NCI-H2171 treated with DMSO at 0.1 percent for 48 hours (cell line): ENCODE data around the gene CATSPERZ.
A peak's percentile ranks its signal among the peaks of the same experiment; 100 is the strongest.

ENCODE experiments used
- DNase-seq: peaks from one replicate; lab custom pipeline; 2025; lab: John Stamatoyannopoulos, UW

Gene CATSPERZ

DNA sequence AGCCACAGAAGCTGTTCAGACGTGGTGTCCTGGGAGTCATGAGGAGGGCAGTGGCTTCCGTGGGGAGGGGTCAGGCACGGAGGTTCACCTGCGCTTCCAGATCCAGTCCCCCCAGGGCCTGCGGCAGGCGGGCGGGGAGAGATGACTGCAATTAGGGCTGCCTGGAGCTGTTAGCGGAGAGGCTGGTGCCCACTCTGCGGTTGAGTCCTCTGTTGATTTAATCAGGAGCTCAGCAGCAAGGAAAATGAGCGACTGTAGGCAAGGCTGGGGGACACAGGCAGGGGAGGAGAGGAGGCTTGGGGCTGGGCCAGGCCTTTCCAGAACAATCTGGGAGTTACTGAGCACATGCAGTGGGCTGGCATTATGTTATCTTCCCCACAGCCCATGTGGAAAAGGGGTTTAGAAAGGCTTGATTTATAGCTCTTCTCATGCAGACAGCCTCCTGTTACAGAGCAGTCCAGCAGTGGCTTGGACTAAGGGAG is 35.7 kb upstream of the CATSPERZ start:
- DNase-seq, result no peak

DNA sequence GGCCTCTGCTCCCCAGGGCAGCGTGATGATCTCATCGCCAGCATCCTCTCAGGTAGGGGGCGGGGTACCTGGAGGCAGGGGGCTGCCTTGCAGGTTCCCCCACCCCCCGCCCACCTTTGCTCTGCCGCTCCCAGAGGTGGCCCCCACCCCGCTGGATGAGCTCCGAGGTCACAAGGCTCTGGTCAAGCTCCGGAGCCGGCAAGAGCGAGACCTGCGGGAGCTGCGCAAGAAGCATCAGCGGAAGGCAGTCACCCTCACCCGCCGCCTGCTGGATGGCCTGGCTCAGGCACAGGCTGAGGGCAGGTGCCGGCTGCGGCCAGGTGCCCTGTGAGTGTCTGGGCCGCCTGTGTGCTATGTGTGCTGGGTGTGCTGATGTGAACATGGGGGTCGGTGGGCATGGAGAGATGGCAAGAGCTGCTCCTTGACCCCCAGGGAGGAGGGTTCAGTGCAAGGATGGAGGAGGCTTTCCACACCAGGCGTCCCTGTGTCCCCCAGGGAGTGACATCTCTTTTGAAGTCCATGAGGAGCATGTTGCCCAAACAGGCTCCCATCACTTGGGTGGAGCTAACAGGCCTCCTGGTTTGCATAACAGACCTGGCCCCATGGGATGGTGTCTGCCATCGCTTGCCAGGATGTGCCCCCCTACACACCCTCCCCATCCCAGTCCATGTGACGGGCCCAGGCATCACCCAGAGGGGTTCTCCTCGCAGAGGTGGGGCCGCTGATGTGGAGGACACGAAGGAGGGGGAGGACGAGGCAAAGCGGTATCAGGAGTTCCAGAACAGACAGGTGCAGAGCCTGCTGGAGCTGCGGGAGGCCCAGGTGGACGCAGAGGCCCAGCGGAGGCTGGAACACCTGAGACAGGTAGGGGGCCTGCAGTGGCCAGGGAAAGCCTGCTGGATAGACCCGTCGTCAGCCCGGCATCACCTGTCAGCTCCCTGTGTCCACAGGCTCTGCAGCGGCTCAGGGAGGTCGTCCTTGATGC is 34.7 kb upstream of the CATSPERZ start:
- DNase-seq, result no peak

DNA sequence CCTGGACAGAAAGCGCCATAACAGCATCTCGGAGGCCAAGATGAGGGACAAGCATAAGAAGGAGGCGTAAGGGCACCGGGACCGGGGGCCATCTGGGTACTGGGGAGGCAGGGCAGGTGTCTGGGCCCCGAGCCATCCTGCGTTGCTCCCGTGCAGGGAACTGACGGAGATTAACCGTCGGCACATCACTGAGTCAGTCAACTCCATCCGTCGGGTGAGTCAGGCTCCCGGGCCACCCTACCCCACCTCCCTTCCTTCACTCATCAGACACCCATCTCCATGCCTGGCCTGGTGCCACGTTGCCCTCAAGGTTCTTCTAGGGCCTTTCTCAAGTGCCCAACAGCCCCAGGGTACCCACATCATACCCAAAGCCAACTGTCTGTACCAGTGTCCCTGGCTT is 33.8 kb upstream of the CATSPERZ start:
- no peak for DNase-seq

GRCh38 chr11:64267207-64267945 is 32.8 kb upstream of the CATSPERZ start:
- peak; percentile 27 for DNase-seq

GRCh38 chr11:64268025-64268892 is 31.9 kb upstream of the CATSPERZ start:
- DNase-seq, result peak; percentile 43

DNA sequence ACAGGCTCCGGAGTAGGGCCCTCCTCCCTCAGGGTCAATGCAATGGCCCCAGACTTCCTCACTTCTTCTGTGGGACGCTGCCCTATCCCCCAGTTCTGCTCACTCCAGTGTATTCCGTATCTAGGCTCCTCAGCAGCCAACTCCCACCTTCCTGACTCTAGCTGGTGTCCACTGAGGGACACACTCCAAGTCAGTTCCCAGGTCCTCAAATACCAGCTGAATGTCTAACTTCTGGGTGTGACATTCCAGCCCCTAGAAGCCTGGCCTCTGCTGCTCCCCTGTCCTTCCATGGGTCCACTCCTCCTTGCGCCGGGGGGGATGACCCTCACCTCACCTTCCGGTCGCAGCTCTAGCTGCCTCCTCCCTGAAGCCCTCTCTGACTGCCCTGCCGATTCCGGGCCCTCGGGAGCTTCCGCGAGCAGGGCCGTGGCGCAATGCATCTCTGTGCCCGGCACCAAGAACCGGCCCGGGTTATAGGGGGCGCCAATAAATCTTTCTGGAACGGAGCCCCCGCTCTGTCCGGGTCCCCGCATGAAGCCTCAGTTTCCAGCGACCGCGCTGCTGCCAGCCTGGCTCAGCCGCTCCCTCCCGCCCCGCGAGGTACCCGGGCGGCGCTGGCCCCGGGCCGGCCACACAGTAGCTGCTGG is 31.1 kb upstream of the CATSPERZ start:
- DNase-seq, result peak; percentile 43

DNA sequence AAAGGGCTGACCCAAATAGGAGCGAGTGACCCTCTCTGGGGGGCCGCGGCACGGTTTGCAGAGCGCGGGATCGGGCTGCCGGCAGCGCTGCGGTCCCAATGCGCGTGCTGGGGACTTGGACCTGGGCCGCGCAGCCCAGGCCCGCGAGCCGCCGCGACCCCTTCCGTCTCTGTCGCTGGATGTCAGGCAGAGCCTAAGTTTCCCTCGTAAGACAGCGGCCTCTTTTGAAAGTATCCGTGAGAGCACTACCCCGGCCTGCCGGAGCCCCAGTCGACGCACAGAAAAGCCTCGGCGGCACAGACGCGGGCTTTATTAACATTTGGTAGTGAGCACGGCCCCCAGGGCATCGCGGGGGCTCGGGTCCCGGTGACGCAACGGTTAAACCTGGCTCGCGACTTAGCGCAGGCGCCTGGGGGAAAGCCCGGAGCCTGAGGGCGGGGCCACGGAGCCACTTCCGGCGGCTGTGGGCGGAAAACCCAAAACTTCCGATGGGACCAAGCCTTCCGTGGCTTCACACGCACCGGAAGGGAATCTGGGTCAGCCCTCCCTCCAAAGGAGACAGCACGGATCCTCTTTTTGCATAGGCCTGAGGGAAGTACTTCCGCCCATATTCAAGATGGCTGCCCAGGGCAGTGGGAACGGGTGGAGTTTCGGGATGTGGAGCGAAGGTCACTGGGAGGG is 30.5 kb upstream of the CATSPERZ start:
- peak; percentile 99 for DNase-seq

DNA sequence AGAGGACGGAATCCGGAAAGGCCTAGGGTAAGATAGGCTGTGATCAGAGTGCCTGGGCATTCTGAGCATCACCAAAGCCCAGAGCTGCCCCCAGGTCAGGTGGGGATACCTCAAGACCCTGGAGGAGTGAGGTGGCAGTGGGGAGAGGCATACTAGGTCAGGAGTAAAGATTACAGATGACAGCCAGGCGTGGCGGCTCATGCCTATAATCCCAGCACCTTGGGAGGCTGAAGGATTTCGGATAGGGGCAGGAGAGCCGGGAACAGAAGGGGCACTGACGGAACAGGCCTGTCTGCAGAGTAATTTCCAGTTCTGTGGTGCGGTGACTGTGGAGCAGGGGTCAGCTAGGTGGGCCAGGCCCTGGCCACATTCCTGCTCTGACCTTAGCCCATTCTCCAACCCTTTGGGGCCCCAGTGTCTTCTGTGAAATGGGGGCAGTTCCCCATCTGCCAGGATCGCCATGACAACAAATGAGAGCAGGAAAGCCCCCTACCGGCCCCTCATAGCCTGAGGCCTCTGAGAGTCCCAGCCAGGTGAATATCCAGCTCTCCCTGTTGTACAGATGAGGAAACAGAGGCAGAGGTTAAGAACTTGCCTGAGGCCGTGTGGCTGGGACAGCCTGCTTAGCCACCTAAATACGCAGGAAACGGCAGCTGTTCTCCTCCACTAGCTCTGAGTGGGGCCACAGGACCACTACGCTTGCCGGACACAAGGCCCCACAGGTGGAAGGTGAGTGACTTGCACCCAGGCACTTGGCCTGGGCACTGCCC is 24.9 kb upstream of the CATSPERZ start:
- DNase-seq, result no peak

DNA sequence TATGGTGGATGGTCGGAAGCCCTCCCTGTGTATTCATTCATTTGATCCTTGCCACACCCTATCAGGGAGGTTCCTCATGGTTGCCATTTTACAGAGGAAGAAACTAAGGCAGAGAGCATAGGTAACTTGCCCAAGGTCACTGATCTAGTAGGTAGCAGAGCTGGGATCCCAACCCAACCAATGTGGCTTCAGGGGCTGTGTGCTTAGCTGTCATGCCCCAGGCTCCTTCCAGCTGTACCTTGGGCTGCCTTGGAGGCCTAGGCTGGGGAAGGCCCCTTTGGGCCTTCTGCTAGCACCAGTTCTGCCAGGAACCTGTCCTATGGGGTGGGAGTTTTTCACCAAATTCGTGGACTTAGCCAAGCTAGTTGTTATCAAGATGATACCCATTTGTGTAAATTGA is 24.3 kb upstream of the CATSPERZ start:
- DNase-seq, result no peak

- no peak for DNase-seq
Measured at GRCh38 chr11:64276653-64277431, 23.3 kb upstream of the CATSPERZ start.

GRCh38 chr11:64278576-64279190 is 21.5 kb upstream of the CATSPERZ start:
- no peak for DNase-seq

DNA sequence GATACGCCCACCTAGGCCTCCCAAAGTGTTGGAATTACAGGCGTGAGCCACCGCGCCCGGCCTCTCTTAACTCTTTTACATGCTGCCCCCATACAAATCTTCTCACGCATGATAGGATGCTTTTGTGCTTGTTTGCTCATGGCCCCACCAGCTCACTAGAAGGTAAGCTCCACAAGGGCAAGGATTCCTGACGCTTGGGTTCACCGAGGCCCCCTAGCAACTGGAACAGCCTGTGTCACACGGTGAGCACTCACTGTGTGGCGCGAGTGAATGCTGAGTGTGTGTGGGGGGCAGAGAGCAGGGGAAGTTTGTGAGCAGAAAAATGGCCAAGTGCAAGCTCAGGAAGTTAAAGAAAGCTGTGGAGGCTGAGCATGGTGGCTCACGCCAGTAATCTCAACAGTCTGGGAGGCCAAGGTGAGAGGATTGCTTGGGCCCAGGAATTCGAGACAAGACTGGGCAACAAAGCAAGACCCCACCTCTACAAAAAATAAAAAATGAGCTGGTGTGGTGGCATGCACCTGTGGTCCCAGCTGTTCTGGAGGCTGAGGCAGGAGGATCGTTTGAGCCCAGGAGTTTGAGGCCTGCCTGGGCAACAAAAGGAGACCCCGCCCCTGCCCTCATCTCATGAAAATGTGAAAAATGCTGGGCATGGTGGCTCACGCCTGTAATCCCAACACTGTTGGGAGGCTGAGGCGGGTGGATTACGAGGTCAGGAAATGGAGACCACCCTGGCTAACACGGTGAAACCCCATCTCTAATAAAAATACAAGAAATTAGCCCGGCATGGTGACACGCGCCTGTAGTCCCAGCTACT is 18.0 kb upstream of the CATSPERZ start:
- DNase-seq, result no peak

DNA sequence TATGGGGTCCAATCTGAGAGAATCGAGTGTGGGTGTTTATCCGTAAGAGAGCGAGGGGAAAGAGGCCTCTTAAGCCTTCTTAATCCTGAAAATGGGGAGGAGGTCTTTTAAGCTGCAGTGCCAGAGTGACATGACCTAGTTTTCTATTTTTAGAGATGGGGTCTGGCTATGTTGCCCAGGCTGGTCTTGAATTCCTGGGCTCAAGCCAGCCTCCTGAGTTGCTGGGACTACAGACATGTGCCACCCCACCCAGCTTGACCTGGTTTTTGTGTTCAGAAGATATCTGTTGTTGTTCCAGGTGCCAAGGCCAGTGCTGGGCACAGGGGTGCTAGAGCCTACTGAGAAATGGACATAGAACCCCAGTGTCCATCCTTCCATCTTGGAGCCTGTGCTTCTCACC is 17.1 kb upstream of the CATSPERZ start:
- no peak for DNase-seq

- peak; percentile 92 for DNase-seq
Measured at GRCh38 chr11:64284048-64284961, 15.9 kb upstream of the CATSPERZ start, which contains the start of gene BAD. Gene BAD (minus strand): TSS chr11:64284665. CDS start chr11:64284368, 297 bp downstream.

- DNase-seq, result peak; percentile 82
Measured at GRCh38 chr11:64284962-64285884, 14.9 kb upstream of the CATSPERZ start, which contains the start of gene GPR137. Gene GPR137 (plus strand): TSS chr11:64285848. CDS start chr11:64286525, 677 bp downstream.
